ENCODE data around the gene PACRG. TPM values are rescaled to one million over a fixed set of nuclear protein-coding genes. Genes with fewer than 3 reads are reported as not detected.

Gene PACRG
- polyA plus RNA-seq, 1 donor: 1.5 TPM

GRCh38 chr6:163240556-163240955, 512.8 kb downstream of the PACRG start:
- Histone ChIP-seq H3K9me3 (ENCODE audit: control insufficient read depth, low read depth, low read length) (peaks cover 3% of the 10 kb centered on the region), H3K4me3 (ENCODE audit: low read length) (no peak overlapping the region), H3K27me3 (ENCODE audit: control insufficient read depth, insufficient read depth, low read length) (no peaks in the 10 kb centered on the region), H3K4me1 (ENCODE audit: control insufficient read depth, insufficient read depth, low read length) (no peaks in the 10 kb centered on the region), H3K36me3 (ENCODE audit: control insufficient read depth, insufficient read depth, low read length) (no peaks in the 10 kb centered on the region), H3K27ac (ENCODE audit: low read length) (no peak overlapping the region)
- no CpG with 5 or more reads among the region's 17 CpGs for WGBS (ENCODE audit: insufficient coverage, low lambda C conversion rate)
- DNase-seq: no peak

- WGBS (ENCODE audit: insufficient coverage, low lambda C conversion rate): 56% methylated on average over 1 of the region's 4 CpGs
- H3K27me3 ChIP-seq (ENCODE audit: control insufficient read depth, insufficient read depth, low read length): no peaks in the 10 kb centered on the region
- H3K27ac ChIP-seq (ENCODE audit: low read length): no peak overlapping the region
- no peaks in the 10 kb centered on the region for H3K4me1 ChIP-seq (ENCODE audit: control insufficient read depth, insufficient read depth, low read length)
- peaks cover 3% of the 10 kb centered on the region for H3K9me3 ChIP-seq (ENCODE audit: control insufficient read depth, low read depth, low read length)
- no peak for DNase-seq
- H3K36me3 ChIP-seq (ENCODE audit: control insufficient read depth, insufficient read depth, low read length): no peaks in the 10 kb centered on the region
- no peak overlapping the region for H3K4me3 ChIP-seq (ENCODE audit: low read length)
Observed at GRCh38 chr6:163241683-163242082, 513.9 kb downstream of the PACRG start.

- Histone ChIP-seq H3K36me3 (ENCODE audit: control insufficient read depth, insufficient read depth, low read length) (no peaks in the 10 kb centered on the region), H3K4me3 (ENCODE audit: low read length) (no peak overlapping the region), H3K4me1 (ENCODE audit: control insufficient read depth, insufficient read depth, low read length) (no peaks in the 10 kb centered on the region), H3K27me3 (ENCODE audit: control insufficient read depth, insufficient read depth, low read length) (no peaks in the 10 kb centered on the region), H3K9me3 (ENCODE audit: control insufficient read depth, low read depth, low read length) (peaks cover 3% of the 10 kb centered on the region), H3K27ac (ENCODE audit: low read length) (no peak overlapping the region)
- WGBS (ENCODE audit: insufficient coverage, low lambda C conversion rate): no CpG with 5 or more reads among the region's 8 CpGs
- no peak for DNase-seq
Observed at GRCh38 chr6:163243083-163243482, 515.3 kb downstream of the PACRG start.

GRCh38 chr6:163243692-163244589, 516.2 kb downstream of the PACRG start:
- no peak for DNase-seq
- Histone ChIP-seq H3K4me1 (ENCODE audit: control insufficient read depth, insufficient read depth, low read length) (no peaks in the 10 kb centered on the region), H3K27ac (ENCODE audit: low read length) (no peak overlapping the region), H3K9me3 (ENCODE audit: control insufficient read depth, low read depth, low read length) (peaks cover 3% of the 10 kb centered on the region), H3K4me3 (ENCODE audit: low read length) (no peak overlapping the region), H3K27me3 (ENCODE audit: control insufficient read depth, insufficient read depth, low read length) (no peaks in the 10 kb centered on the region), H3K36me3 (ENCODE audit: control insufficient read depth, insufficient read depth, low read length) (no peaks in the 10 kb centered on the region)
- 82% methylated on average over 2 of the region's 11 CpGs for WGBS (ENCODE audit: insufficient coverage, low lambda C conversion rate)

GRCh38 chr6:163248051-163248450, 520.3 kb downstream of the PACRG start:
- Histone ChIP-seq H3K27me3 (ENCODE audit: control insufficient read depth, insufficient read depth, low read length) (no peaks in the 10 kb centered on the region), H3K4me3 (ENCODE audit: low read length) (no peak overlapping the region), H3K27ac (ENCODE audit: low read length) (no peak overlapping the region), H3K36me3 (ENCODE audit: control insufficient read depth, insufficient read depth, low read length) (no peaks in the 10 kb centered on the region), H3K9me3 (ENCODE audit: control insufficient read depth, low read depth, low read length) (no peaks in the 10 kb centered on the region), H3K4me1 (ENCODE audit: control insufficient read depth, insufficient read depth, low read length) (no peaks in the 10 kb centered on the region)
- no peak for DNase-seq
- WGBS (ENCODE audit: insufficient coverage, low lambda C conversion rate): 80% methylated on average over 1 of the region's 4 CpGs

- no CpG with 5 or more reads among the region's 8 CpGs for WGBS (ENCODE audit: insufficient coverage, low lambda C conversion rate)
- Histone ChIP-seq H3K4me1 (ENCODE audit: control insufficient read depth, insufficient read depth, low read length) (no peaks in the 10 kb centered on the region), H3K36me3 (ENCODE audit: control insufficient read depth, insufficient read depth, low read length) (no peaks in the 10 kb centered on the region), H3K27me3 (ENCODE audit: control insufficient read depth, insufficient read depth, low read length) (no peaks in the 10 kb centered on the region), H3K4me3 (ENCODE audit: low read length) (no peak overlapping the region), H3K27ac (ENCODE audit: low read length) (no peak overlapping the region), H3K9me3 (ENCODE audit: control insufficient read depth, low read depth, low read length) (no peaks in the 10 kb centered on the region)
- no peak for DNase-seq
Observed at GRCh38 chr6:163249651-163250101, 521.9 kb downstream of the PACRG start.

GRCh38 chr6:163250116-163250515, 522.3 kb downstream of the PACRG start:
- Histone ChIP-seq H3K4me3 (ENCODE audit: low read length) (no peak overlapping the region), H3K9me3 (ENCODE audit: control insufficient read depth, low read depth, low read length) (no peaks in the 10 kb centered on the region), H3K4me1 (ENCODE audit: control insufficient read depth, insufficient read depth, low read length) (no peaks in the 10 kb centered on the region), H3K36me3 (ENCODE audit: control insufficient read depth, insufficient read depth, low read length) (no peaks in the 10 kb centered on the region), H3K27me3 (ENCODE audit: control insufficient read depth, insufficient read depth, low read length) (no peaks in the 10 kb centered on the region), H3K27ac (ENCODE audit: low read length) (no peak overlapping the region)
- no CpG with 5 or more reads among the region's 4 CpGs for WGBS (ENCODE audit: insufficient coverage, low lambda C conversion rate)
- DNase-seq: no peak

GRCh38 chr6:163252061-163252591, 524.4 kb downstream of the PACRG start:
- no peak overlapping the region for H3K27ac ChIP-seq (ENCODE audit: low read length)
- H3K36me3 ChIP-seq (ENCODE audit: control insufficient read depth, insufficient read depth, low read length): no peaks in the 10 kb centered on the region
- H3K4me3 ChIP-seq (ENCODE audit: low read length): no peak overlapping the region
- WGBS (ENCODE audit: insufficient coverage, low lambda C conversion rate): no CpG with 5 or more reads among the region's 27 CpGs
- no peaks in the 10 kb centered on the region for H3K4me1 ChIP-seq (ENCODE audit: control insufficient read depth, insufficient read depth, low read length)
- H3K27me3 ChIP-seq (ENCODE audit: control insufficient read depth, insufficient read depth, low read length): no peaks in the 10 kb centered on the region
- H3K9me3 ChIP-seq (ENCODE audit: control insufficient read depth, low read depth, low read length): no peaks in the 10 kb centered on the region
- no peak for DNase-seq

GRCh38 chr6:163253556-163254213, 525.9 kb downstream of the PACRG start:
- H3K27me3 ChIP-seq (ENCODE audit: control insufficient read depth, insufficient read depth, low read length): no peaks in the 10 kb centered on the region

GRCh38 chr6:163254341-163254835, 526.6 kb downstream of the PACRG start:
- WGBS (ENCODE audit: insufficient coverage, low lambda C conversion rate): no CpG with 5 or more reads among the region's 7 CpGs
- H3K9me3 ChIP-seq (ENCODE audit: control insufficient read depth, low read depth, low read length): no peaks in the 10 kb centered on the region
- H3K27ac ChIP-seq (ENCODE audit: low read length): no peak overlapping the region
- H3K27me3 ChIP-seq (ENCODE audit: control insufficient read depth, insufficient read depth, low read length): no peaks in the 10 kb centered on the region
- no peaks in the 10 kb centered on the region for H3K4me1 ChIP-seq (ENCODE audit: control insufficient read depth, insufficient read depth, low read length)
- no peak overlapping the region for H3K4me3 ChIP-seq (ENCODE audit: low read length)
- no peak for DNase-seq
- H3K36me3 ChIP-seq (ENCODE audit: control insufficient read depth, insufficient read depth, low read length): no peaks in the 10 kb centered on the region

More at GRCh38 chr6:163253556-163254213, 525.9 kb downstream of the PACRG start:
- H3K4me3 ChIP-seq (ENCODE audit: low read length): no peak overlapping the region
- no peak for DNase-seq
- H3K36me3 ChIP-seq (ENCODE audit: control insufficient read depth, insufficient read depth, low read length): no peaks in the 10 kb centered on the region
- H3K4me1 ChIP-seq (ENCODE audit: control insufficient read depth, insufficient read depth, low read length): no peaks in the 10 kb centered on the region
- no peak overlapping the region for H3K27ac ChIP-seq (ENCODE audit: low read length)
- WGBS (ENCODE audit: insufficient coverage, low lambda C conversion rate): no CpG with 5 or more reads among the region's 9 CpGs
- H3K9me3 ChIP-seq (ENCODE audit: control insufficient read depth, low read depth, low read length): no peaks in the 10 kb centered on the region
